ENCODE results near the gene TFAP2B.

Gene TFAP2B

DNA sequence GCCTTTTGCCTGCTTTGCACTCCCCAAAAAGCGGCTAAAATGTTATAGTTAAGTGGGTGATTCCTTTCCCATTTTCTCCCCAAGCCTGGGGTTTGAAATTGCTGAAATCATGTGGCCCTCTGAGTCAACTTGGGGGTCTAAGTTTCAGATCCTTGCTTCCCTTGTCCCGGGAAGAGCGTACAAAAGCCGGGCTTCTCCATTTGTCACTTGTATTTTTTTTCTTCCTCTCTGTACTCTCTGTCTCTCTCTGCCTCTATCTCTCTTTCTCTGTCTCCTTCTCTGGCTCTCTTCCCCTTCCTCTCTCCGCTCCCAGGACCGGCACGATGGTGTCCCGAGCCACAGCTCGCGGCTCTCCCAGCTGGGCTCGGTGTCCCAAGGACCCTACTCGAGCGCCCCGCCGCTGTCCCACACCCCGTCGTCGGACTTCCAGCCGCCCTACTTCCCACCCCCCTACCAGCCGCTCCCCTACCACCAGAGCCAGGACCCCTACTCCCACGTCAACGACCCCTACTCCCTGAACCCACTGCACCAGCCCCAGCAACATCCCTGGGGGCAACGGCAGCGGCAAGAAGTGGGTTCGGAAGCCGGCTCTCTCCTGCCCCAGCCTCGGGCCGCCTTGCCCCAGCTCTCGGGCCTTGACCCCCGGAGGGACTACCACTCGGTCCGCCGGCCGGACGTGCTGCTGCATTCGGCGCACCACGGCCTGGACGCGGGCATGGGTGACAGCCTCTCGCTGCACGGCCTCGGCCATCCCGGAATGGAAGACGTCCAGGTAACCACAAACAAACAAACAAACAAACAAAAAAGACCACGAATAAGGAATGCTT, 4.6 kb downstream of the TFAP2B start:
- H3K4me3 ChIP-seq (ENCODE audit: low read depth, low read length), result no peak overlapping the region
- no peak overlapping the region for H3K4me2 ChIP-seq (ENCODE audit: low read length)
- H3K27me3 ChIP-seq (ENCODE audit: control insufficient read depth, insufficient read depth, low read length), result peaks cover 15% of the 10 kb centered on the region
- H3K4me1 ChIP-seq, result no peaks in the 10 kb centered on the region
- no peaks in the 10 kb centered on the region for H3K9me3 ChIP-seq (ENCODE audit: control insufficient read depth, low read length)
- TF ChIP-seq, protein P1, sequence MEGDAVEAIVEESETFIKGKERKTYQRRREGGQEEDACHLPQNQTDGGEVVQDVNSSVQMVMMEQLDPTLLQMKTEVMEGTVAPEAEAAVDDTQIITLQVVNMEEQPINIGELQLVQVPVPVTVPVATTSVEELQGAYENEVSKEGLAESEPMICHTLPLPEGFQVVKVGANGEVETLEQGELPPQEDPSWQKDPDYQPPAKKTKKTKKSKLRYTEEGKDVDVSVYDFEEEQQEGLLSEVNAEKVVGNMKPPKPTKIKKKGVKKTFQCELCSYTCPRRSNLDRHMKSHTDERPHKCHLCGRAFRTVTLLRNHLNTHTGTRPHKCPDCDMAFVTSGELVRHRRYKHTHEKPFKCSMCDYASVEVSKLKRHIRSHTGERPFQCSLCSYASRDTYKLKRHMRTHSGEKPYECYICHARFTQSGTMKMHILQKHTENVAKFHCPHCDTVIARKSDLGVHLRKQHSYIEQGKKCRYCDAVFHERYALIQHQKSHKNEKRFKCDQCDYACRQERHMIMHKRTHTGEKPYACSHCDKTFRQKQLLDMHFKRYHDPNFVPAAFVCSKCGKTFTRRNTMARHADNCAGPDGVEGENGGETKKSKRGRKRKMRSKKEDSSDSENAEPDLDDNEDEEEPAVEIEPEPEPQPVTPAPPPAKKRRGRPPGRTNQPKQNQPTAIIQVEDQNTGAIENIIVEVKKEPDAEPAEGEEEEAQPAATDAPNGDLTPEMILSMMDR (IDR thresholded peaks at IDR 0.05), result no peak
- H3K9ac ChIP-seq, result no peak overlapping the region
- no peaks in the 10 kb centered on the region for H3K36me3 ChIP-seq (ENCODE audit: control insufficient read depth, insufficient read depth, low read length)
- no peak overlapping the region for H2AFZ ChIP-seq
- H3K79me2 ChIP-seq, result no peaks in the 10 kb centered on the region
- no peak overlapping the region for H3K27ac ChIP-seq

DNA sequence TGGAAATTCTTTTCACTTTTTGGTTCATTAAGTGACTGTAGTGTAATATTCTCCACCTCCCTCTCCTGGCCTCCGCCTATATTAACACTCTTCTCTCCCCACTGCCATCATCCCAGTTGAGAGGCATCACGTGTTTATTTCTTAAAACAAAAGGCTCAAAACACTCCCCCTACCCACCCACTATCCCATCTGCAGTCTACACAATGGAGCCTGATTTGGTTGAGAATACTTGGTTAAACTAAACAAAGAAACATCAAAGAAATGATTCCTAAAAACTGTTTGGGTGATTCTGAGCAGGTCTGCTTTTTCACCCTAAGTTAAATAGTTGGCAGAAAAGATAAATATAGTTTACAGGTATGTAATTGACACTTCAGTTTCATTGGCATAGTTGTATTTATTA, 5.9 kb downstream of the TFAP2B start:
- Histone ChIP-seq H3K4me3 (ENCODE audit: low read depth, low read length) (no peak overlapping the region), H3K9me3 (ENCODE audit: control insufficient read depth, low read length) (no peaks in the 10 kb centered on the region), H3K27ac (no peak overlapping the region), H3K36me3 (ENCODE audit: control insufficient read depth, insufficient read depth, low read length) (no peaks in the 10 kb centered on the region), H3K9ac (no peak overlapping the region), H3K79me2 (no peaks in the 10 kb centered on the region), H3K27me3 (ENCODE audit: control insufficient read depth, insufficient read depth, low read length) (peaks cover 15% of the 10 kb centered on the region), H2AFZ (no peak overlapping the region), H3K4me1 (no peaks in the 10 kb centered on the region), H3K4me2 (ENCODE audit: low read length) (no peak overlapping the region)
- TF ChIP-seq, protein P1 (IDR thresholded peaks at IDR 0.05), result no peak

DNA sequence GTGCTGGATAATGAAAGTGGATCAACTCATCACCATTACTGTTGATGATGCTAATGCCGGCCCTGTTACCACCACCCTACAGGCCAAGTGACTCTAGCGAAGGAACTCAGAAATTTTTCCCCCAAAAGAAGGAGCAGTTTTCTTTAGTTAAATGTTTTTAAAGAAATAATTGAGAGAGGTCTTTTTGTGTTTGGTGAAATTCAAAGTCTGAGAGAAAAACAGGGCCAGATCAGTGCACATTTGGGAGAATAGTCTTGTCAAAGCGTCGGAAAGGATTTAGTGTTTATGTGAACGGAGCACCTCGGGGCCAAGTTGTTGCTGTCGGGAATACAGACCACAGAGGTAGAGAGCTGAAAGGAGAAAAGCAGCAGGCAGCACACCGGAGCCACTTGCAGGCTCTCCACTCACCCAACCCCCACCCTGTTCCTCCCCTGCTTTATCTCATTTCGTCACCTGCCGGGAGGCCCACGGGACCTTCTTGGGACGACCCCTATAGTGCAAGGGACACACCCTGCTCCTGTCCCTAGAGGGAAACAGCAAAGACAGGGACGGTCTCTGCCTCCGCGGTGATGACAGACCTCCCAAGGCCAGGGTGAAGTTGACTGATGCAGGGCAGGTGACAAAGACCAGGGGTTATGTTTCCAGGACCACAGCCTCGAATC, 6.8 kb downstream of the TFAP2B start:
- TF ChIP-seq, protein P1 (IDR thresholded peaks at IDR 0.05), result no peak
- peaks cover 12% of the 10 kb centered on the region for H3K27me3 ChIP-seq (ENCODE audit: control insufficient read depth, insufficient read depth, low read length)

DNA sequence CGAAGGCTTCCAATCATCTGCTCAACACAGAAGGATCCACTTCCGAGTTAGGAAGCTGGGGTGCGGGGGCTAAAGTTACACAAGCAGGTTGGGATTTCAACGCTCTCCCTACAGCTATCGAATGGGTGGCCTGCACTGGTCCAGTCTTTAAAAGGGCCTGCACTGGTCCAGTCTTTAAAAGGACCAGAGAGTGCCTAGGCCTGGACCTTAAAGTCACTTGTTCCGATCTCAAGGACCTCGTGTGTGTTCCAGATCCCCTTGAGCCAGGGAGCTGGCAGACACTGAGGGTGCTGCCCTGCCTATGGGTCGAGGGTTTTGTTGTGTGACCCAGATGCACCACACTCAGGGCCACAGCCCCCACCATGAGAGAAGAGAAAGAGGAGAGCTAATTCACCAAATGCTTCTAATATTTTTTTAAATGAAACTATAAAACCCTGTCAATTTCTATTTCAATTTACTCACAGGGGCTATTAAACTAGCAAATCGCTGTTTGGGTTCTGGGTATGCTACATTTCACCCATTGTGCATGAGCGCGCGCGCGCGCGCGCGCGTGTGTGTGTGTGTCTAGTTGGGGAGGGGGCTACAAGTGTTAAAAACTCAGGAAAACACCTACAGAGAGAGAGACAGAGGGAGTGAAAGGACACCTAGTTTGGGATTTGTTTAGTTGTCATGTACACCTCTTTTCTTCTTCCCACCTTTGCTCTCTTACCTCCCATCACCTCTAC, 7.5 kb downstream of the TFAP2B start:
- TF ChIP-seq, protein P1 (IDR thresholded peaks at IDR 0.05), result no peak
- no peak overlapping the region for H2AFZ ChIP-seq
- H3K9ac ChIP-seq, result no peak overlapping the region
- no peaks in the 10 kb centered on the region for H3K4me1 ChIP-seq
- H3K27ac ChIP-seq, result no peak overlapping the region
- H3K79me2 ChIP-seq, result no peaks in the 10 kb centered on the region
- no peaks in the 10 kb centered on the region for H3K36me3 ChIP-seq (ENCODE audit: control insufficient read depth, insufficient read depth, low read length)
- peaks cover 11% of the 10 kb centered on the region for H3K27me3 ChIP-seq (ENCODE audit: control insufficient read depth, insufficient read depth, low read length)
- no peak overlapping the region for H3K4me3 ChIP-seq (ENCODE audit: low read depth, low read length)
- H3K4me2 ChIP-seq (ENCODE audit: low read length), result no peak overlapping the region
- no peaks in the 10 kb centered on the region for H3K9me3 ChIP-seq (ENCODE audit: control insufficient read depth, low read length)

More for the DNA sequence above, 6.8 kb downstream of the TFAP2B start:
- Histone ChIP-seq H3K4me1 (no peaks in the 10 kb centered on the region), H3K27ac (no peak overlapping the region), H2AFZ (no peak overlapping the region), H3K9ac (no peak overlapping the region), H3K4me2 (ENCODE audit: low read length) (no peak overlapping the region), H3K4me3 (ENCODE audit: low read depth, low read length) (no peak overlapping the region), H3K36me3 (ENCODE audit: control insufficient read depth, insufficient read depth, low read length) (no peaks in the 10 kb centered on the region), H3K9me3 (ENCODE audit: control insufficient read depth, low read length) (no peaks in the 10 kb centered on the region), H3K79me2 (no peaks in the 10 kb centered on the region)
